K562 (cell line): Measurements from ENCODE around the gene RRBP1.

ENCODE experiments used
- EP300 ChIP-seq: IDR thresholded peaks from 2 replicates; pipeline ENCODE4 v1.6.1; 2012; ENCODE audit warnings: low read length, improper control_type of control experiment
- SMARCA5 ChIP-seq: fragments of 450-650 bp; IDR thresholded peaks from 2 replicates; pipeline ENCODE4 v1.6.1; 2016
- SMARCB1 ChIP-seq: IDR thresholded peaks from 2 replicates; pipeline ENCODE4 v1.6.1; 2011; ENCODE audit warnings: improper control_type of control experiment, low read depth; ENCODE audit not compliant: insufficient read length
- ZEB2 ChIP-seq: fragments of 450-650 bp; IDR thresholded peaks from 2 replicates; pipeline ENCODE4 v1.6.1; 2016
- TF ChIP-seq, protein P1 (sequence below), 3 experiments: IDR thresholded peaks in 2 of 3; conservative IDR thresholded peaks in 1 of 3; 2 replicates each; pipeline ENCODE4 v1.5.1; 2011 to 2012; ENCODE audit warnings: low read length in 3 of 3, mild to moderate bottlenecking in 3 of 3, control low read depth in 2 of 3, improper control_type of control experiment in 1 of 3, inconsistent platforms in 1 of 3, low read depth in 1 of 3, mixed read lengths in 1 of 3, moderate library complexity in 1 of 3; ENCODE audit not compliant: insufficient read depth in 2 of 3

DNA sequence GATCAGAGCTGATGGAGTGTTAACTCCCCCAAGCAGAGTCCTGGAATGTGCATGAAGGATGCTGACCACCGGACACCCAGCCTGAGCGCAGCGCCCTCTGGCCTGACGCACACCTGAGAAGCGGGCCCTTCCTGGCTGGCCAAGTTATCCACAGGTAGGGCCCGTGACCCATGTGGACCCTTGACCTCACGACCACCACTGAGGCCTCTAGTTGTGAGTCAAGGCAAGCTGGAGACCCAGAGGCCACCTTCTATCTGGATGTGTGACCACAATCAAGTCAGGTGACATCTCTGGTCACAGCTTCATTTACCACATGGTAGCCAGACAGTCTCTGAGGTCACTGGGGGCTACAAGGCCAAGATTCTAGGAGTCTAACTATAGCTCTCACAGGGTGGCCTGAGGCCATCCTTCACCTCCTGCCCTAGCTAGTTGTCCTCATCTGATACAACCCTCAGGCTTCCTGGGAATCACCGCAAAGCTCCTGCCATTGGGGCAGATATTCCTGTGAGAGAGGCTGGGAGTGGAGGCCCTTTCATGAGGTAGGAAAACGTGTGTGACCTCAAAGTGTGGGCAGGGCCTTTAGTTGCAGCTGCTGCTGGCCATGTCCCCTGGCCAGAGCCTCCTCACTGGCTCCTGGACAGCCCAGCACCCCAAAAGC lies 59.1 kb downstream of the RRBP1 start:
- TF ChIP-seq EP300: no peak
- TF ChIP-seq SMARCB1: no peak
- no peak for TF ChIP-seq ZEB2
- TF ChIP-seq SMARCA5: no peak
- TF ChIP-seq, protein P1, sequence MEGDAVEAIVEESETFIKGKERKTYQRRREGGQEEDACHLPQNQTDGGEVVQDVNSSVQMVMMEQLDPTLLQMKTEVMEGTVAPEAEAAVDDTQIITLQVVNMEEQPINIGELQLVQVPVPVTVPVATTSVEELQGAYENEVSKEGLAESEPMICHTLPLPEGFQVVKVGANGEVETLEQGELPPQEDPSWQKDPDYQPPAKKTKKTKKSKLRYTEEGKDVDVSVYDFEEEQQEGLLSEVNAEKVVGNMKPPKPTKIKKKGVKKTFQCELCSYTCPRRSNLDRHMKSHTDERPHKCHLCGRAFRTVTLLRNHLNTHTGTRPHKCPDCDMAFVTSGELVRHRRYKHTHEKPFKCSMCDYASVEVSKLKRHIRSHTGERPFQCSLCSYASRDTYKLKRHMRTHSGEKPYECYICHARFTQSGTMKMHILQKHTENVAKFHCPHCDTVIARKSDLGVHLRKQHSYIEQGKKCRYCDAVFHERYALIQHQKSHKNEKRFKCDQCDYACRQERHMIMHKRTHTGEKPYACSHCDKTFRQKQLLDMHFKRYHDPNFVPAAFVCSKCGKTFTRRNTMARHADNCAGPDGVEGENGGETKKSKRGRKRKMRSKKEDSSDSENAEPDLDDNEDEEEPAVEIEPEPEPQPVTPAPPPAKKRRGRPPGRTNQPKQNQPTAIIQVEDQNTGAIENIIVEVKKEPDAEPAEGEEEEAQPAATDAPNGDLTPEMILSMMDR (IDR thresholded peaks at IDR 0.05 in 2 of 3, conservative IDR thresholded peaks at IDR 0.05 in 1 of 3; ENCODE audit: insufficient read depth in 2 of 3, low read depth in 1 of 3, low read length in 3 of 3): no peak
